DND-41 (cell line): ENCODE results near the gene USP8.

Experiments
- CTCF ChIP-seq: IDR thresholded peaks from 2 replicates; pipeline ENCODE4 v1.5.1; 2012; ENCODE audit warnings: borderline replicate concordance, low read length, moderate library complexity, mild to moderate bottlenecking; ENCODE audit not compliant: poor library complexity, severe bottlenecking; ENCODE audit errors: extremely low read depth
- EZH2 ChIP-seq: IDR thresholded peaks from 3 replicates; pipeline ENCODE4 v1.6.1; 2012; ENCODE audit warnings: borderline replicate concordance, low read depth, mild to moderate bottlenecking, moderate library complexity, low read length, inconsistent platforms; ENCODE audit not compliant: severe bottlenecking

- TF ChIP-seq CTCF: no peak
- no peak for TF ChIP-seq EZH2
Measured at GRCh38 chr15:50531163-50531562, 107.0 kb downstream of the USP8 start.
